Measurements from ENCODE around the gene DICER1.

DNA sequence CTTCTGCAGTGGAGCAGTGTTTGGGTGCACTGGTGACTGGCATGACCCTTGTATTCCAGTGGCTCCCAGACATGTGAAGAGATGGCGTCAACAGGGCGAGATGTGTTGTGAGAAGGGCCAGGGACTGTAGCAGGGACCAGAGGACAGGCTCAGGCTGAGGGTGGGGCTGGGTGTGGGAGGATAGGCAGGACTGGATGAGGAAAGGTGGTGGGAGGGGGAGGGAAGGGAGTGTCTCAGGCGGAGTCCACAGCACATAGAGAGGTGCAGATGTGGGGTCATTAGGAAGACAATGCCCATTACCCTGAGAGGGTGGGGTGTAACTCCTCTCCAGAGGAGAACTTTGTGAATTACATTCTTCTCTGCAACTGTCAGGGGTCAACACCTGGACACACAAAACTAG, 78.5 kb downstream of the DICER1 start:
- TF ChIP-seq EP300 (IDR thresholded peaks at IDR 0.05): no peak
- TF ChIP-seq, protein P1, sequence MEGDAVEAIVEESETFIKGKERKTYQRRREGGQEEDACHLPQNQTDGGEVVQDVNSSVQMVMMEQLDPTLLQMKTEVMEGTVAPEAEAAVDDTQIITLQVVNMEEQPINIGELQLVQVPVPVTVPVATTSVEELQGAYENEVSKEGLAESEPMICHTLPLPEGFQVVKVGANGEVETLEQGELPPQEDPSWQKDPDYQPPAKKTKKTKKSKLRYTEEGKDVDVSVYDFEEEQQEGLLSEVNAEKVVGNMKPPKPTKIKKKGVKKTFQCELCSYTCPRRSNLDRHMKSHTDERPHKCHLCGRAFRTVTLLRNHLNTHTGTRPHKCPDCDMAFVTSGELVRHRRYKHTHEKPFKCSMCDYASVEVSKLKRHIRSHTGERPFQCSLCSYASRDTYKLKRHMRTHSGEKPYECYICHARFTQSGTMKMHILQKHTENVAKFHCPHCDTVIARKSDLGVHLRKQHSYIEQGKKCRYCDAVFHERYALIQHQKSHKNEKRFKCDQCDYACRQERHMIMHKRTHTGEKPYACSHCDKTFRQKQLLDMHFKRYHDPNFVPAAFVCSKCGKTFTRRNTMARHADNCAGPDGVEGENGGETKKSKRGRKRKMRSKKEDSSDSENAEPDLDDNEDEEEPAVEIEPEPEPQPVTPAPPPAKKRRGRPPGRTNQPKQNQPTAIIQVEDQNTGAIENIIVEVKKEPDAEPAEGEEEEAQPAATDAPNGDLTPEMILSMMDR (IDR thresholded peaks at IDR 0.05): no peak

Data from esophagus muscularis mucosa (tissue), 3 donors.